Natural killer cell (primary cell): ENCODE measurements around the gene STON1. TPM values are rescaled to one million over a fixed set of nuclear protein-coding genes. Genes with fewer than 3 reads are reported as not detected.

ENCODE experiments used
- ATAC-seq, 3 donors: fragments of 150-1000 bp in 2 of 3; fragments of 200-7000 bp in 1 of 3; cut with Tn5 transposase; 1 replicate in 1 of 3; 2 replicates in 2 of 3; pipeline ENCODE4 v1.10.0; 2021; ENCODE audit warnings: mild to moderate bottlenecking in 2 of 3, moderate library complexity in 2 of 3
- DNase-seq, 2 donors: peaks; one replicate each; pipeline versions ENCODE4 v3.0.0 to v3.0.0-alpha.2; 2013 to 2021; ENCODE audit warnings: mixed read lengths in 1 of 2
- H3K27ac ChIP-seq: one replicate; pipeline ENCODE4 v1.5.1; 2013; ENCODE audit warnings: mild to moderate bottlenecking, low read length
- H3K27me3 ChIP-seq: one replicate; pipeline ENCODE4 v1.6.1; 2013; ENCODE audit warnings: low read length; ENCODE audit not compliant: control insufficient read depth, insufficient read depth
- H3K36me3 ChIP-seq: one replicate; pipeline ENCODE4 v1.6.1; 2013; ENCODE audit warnings: low read length; ENCODE audit not compliant: control insufficient read depth, insufficient read depth
- H3K4me1 ChIP-seq: one replicate; pipeline ENCODE4 v1.6.1; 2013; ENCODE audit warnings: low read length; ENCODE audit not compliant: control insufficient read depth, insufficient read depth
- H3K4me3 ChIP-seq: one replicate; pipeline ENCODE4 v1.5.1; 2013; ENCODE audit warnings: low read length
- H3K9me3 ChIP-seq: one replicate; pipeline ENCODE4 v1.6.1; 2013; ENCODE audit warnings: low read length; ENCODE audit not compliant: control insufficient read depth, insufficient read depth
- H3K27ac Mint-ChIP-seq, 2 donors: one replicate each; pipeline ENCODE4 v1.8.0; 2022; ENCODE audit warnings: mild to moderate bottlenecking in 2 of 2, mixed read lengths in 2 of 2, moderate library complexity in 1 of 2
- H3K27me3 Mint-ChIP-seq, 2 donors: one replicate each; pipeline ENCODE4 v1.8.0; 2022; ENCODE audit warnings: low read depth in 2 of 2, mixed read lengths in 2 of 2
- H3K36me3 Mint-ChIP-seq: one replicate; pipeline ENCODE4 v1.8.0; 2022; ENCODE audit warnings: mixed read lengths
- H3K4me1 Mint-ChIP-seq, 2 donors: one replicate each; pipeline ENCODE4 v1.8.0; 2022; ENCODE audit warnings: mixed read lengths in 2 of 2
- H3K4me3 Mint-ChIP-seq: one replicate; pipeline ENCODE4 v1.8.0; 2022; ENCODE audit warnings: mild to moderate bottlenecking, moderate library complexity, mixed read lengths
- H3K9me3 Mint-ChIP-seq, 2 donors: one replicate each; pipeline ENCODE4 v1.8.0; 2022; ENCODE audit warnings: mixed read lengths in 2 of 2
- CTCF ChIP-seq: fragments of 200-600 bp; IDR thresholded peaks from one replicate; pipeline ENCODE4 v1.8.0; 2022; ENCODE audit warnings: antibody characterized with exemption
- WGBS: methylation state at CpG from one replicate; pipeline ENCODE4 v1.1.7; 2013; ENCODE audit warnings: missing lambda C conversion rate; ENCODE audit not compliant: insufficient coverage; 5-methylcytosine and 5-hydroxymethylcytosine counted together
- intact Hi-C: fragments of 100-400 bp; cut with micrococcal nuclease; formaldehyde crosslinking; loops from one replicate; pipeline ENCODE4 v1.14.2; 2022
- total RNA-seq, 4 donors: library from RNA; stranded (reverse); fragments of 120-200 nt in 1 of 4; gene quantifications; one replicate each; pipeline versions ENCODE4 v1.2.3 to v1.2.4, GENCODE V29; 2013 to 2022

STON1 gene
- total RNA-seq, 3 donors from 2014 or later (not counting 1 experiment from before 2014, with no cell fraction given) = 1.8 to 4.5 (median 3.0) TPM

GRCh38 chr2:48532174-48532573 is 2.2 kb downstream of the STON1 start:
- intact Hi-C loops = no loop called here
- Mint-ChIP-seq H3K27me3 (peaks cover 0 to 4% of the 10 kb centered on the region in 2 donors), H3K4me1 (peaks cover 11 to 20% of the 10 kb centered on the region in 2 donors), H3K36me3 (no peaks in the 10 kb centered on the region), H3K27ac (no peak overlapping the region), H3K9me3 (no peaks in the 10 kb centered on the region), H3K4me3 (no peak overlapping the region)
- no peaks in the 10 kb centered on the region for H3K27me3 ChIP-seq
- ATAC-seq (no peak), DNase-seq (no peak)
- no peaks in the 10 kb centered on the region for H3K36me3 ChIP-seq
- H3K4me1 ChIP-seq = peaks cover 14% of the 10 kb centered on the region
- H3K4me3 ChIP-seq = no peak overlapping the region
- TF ChIP-seq CTCF = no peak
- no peak overlapping the region for H3K27ac ChIP-seq
- 99% methylated on average over 5 of the region's 7 CpGs for WGBS
- H3K9me3 ChIP-seq = no peaks in the 10 kb centered on the region

- peaks cover 0 to 4% of the 10 kb centered on the region in 2 donors for H3K27me3 Mint-ChIP-seq
- no peak overlapping the region for H3K27ac Mint-ChIP-seq
- intact Hi-C loops = no loop called here
- H3K27ac ChIP-seq = no peak overlapping the region
- H3K4me3 ChIP-seq = no peak overlapping the region
- no peaks in the 10 kb centered on the region for H3K9me3 Mint-ChIP-seq
- no peaks in the 10 kb centered on the region for H3K36me3 ChIP-seq
- no peaks in the 10 kb centered on the region for H3K27me3 ChIP-seq
- no peak for DNase-seq
- H3K36me3 Mint-ChIP-seq = no peaks in the 10 kb centered on the region
- H3K9me3 ChIP-seq = no peaks in the 10 kb centered on the region
- H3K4me1 ChIP-seq = peaks cover 14% of the 10 kb centered on the region
- no peak overlapping the region for H3K4me3 Mint-ChIP-seq
- H3K4me1 Mint-ChIP-seq = peaks cover 11 to 20% of the 10 kb centered on the region in 2 donors
- WGBS = 97% methylated on average over 5 of the region's 5 CpGs
- no peak for ATAC-seq
- TF ChIP-seq CTCF = no peak
Observed at GRCh38 chr2:48532824-48533223, 2.9 kb downstream of the STON1 start.

- Mint-ChIP-seq H3K36me3 (no peaks in the 10 kb centered on the region), H3K9me3 (no peaks in the 10 kb centered on the region), H3K4me3 (no peak overlapping the region), H3K27me3 (peaks cover 0 to 3% of the 10 kb centered on the region in 2 donors), H3K27ac (no peak overlapping the region), H3K4me1 (peaks cover 8 to 11% of the 10 kb centered on the region in 2 donors)
- ATAC-seq = no peak
- Histone ChIP-seq H3K27me3 (no peaks in the 10 kb centered on the region), H3K36me3 (no peaks in the 10 kb centered on the region), H3K27ac (no peak overlapping the region), H3K4me3 (no peak overlapping the region), H3K9me3 (no peaks in the 10 kb centered on the region), H3K4me1 (peaks cover 6% of the 10 kb centered on the region)
- no peak for TF ChIP-seq CTCF
- DNase-seq = no peak
- intact Hi-C loops = no loop called here
- 95% methylated on average over 5 of the region's 5 CpGs for WGBS
Observed at GRCh38 chr2:48534781-48535180, 4.8 kb downstream of the STON1 start.

GRCh38 chr2:48540237-48540935 is 10.4 kb downstream of the STON1 start:
- 100% methylated on average over 7 of the region's 7 CpGs for WGBS
- Mint-ChIP-seq H3K27ac (no peak overlapping the region), H3K27me3 (no peaks in the 10 kb centered on the region), H3K4me3 (no peak overlapping the region), H3K4me1 (no peaks in the 10 kb centered on the region), H3K9me3 (no peaks in the 10 kb centered on the region), H3K36me3 (no peaks in the 10 kb centered on the region)
- intact Hi-C loops = no loop called here
- Histone ChIP-seq H3K27ac (no peak overlapping the region), H3K4me1 (no peaks in the 10 kb centered on the region), H3K27me3 (no peaks in the 10 kb centered on the region), H3K36me3 (no peaks in the 10 kb centered on the region), H3K9me3 (no peaks in the 10 kb centered on the region), H3K4me3 (no peak overlapping the region)
- DNase-seq = no peak
- TF ChIP-seq CTCF = no peak
- no peak for ATAC-seq
